BLaER1 treated with 17β-estradiol and CSF1 and Interleukin-3, amounts not matched to agents 10 nM and 100 nM (cell line): ENCODE measurements around the gene MAOB.

Experiments used
- H3K27ac ChIP-seq, 11 experiments: shearing (Covaris generic); formaldehyde crosslinking; 2 replicates each; pipeline ENCODE4 v1.8.1; 2022
- H3K27me3 ChIP-seq, 11 experiments: shearing (Covaris generic); formaldehyde crosslinking; 2 replicates each; pipeline ENCODE4 v1.8.1; 2022
- H3K36me3 ChIP-seq, 11 experiments: shearing (Covaris generic); formaldehyde crosslinking; 2 replicates each; pipeline ENCODE4 v1.8.1; 2022
- H3K4me1 ChIP-seq, 10 experiments: shearing (Covaris generic); formaldehyde crosslinking; 2 replicates each; pipeline ENCODE4 v1.8.1; 2022
- H3K4me2 ChIP-seq, 11 experiments: shearing (Covaris generic); formaldehyde crosslinking; 2 replicates each; pipeline ENCODE4 v1.8.1; 2022
- H3K4me3 ChIP-seq, 10 experiments: shearing (Covaris generic); formaldehyde crosslinking; 2 replicates each; pipeline ENCODE4 v1.8.1; 2022
- H3K9ac ChIP-seq, 11 experiments: shearing (Covaris generic); formaldehyde crosslinking; 2 replicates each; pipeline ENCODE4 v1.8.1; 2022
- H3K9me3 ChIP-seq, 11 experiments: shearing (Covaris generic); formaldehyde crosslinking; replicated peaks in 1 of 11; 2 replicates each; pipeline ENCODE4 v1.8.1; 2022
- H4K20me1 ChIP-seq, 11 experiments: shearing (Covaris generic); formaldehyde crosslinking; 2 replicates each; pipeline ENCODE4 v1.8.1; 2022
- Cebpa-rat ChIP-seq, 11 experiments: shearing (Covaris generic); IDR thresholded peaks; 2 replicates each; pipeline ENCODE4 v1.8.1; 2022

The MAOB gene

DNA sequence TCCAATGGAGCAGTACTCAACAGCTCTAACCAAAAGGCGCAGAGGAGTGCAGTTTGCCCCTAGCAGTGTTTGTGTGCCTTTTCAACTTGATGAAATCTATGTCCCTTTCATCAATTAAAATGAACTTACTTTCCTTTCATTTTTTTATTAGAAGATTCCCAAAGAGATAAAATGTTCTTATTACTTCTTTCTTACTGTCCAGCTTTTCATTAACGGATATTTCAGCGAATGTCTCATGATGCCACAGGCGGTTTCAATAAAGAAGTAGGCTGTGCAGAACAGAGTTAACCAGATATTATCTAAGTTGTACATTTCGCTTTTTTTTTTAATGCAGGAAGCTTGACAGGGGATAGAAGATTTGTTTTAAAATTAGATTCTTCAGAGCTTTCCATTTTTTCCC, 3.4 kb upstream of the MAOB start:
- no peaks in the 10 kb centered on the region for H4K20me1 ChIP-seq
- no peak for TF ChIP-seq Cebpa-rat (IDR thresholded peaks at IDR 0.05)
- no peaks in the 10 kb centered on the region for H3K27me3 ChIP-seq
- no peak overlapping the region for H3K27ac ChIP-seq
- no peak overlapping the region for H3K9ac ChIP-seq
- peaks cover 15 to 26% (median 20%) of the 10 kb centered on the region in 11 experiments; a peak in 21 of 22 replicates for H3K9me3 ChIP-seq
- H3K4me1 ChIP-seq, result no peaks in the 10 kb centered on the region
- H3K36me3 ChIP-seq, result no peaks in the 10 kb centered on the region
- H3K4me3 ChIP-seq, result no peak overlapping the region
- no peak overlapping the region for H3K4me2 ChIP-seq

DNA sequence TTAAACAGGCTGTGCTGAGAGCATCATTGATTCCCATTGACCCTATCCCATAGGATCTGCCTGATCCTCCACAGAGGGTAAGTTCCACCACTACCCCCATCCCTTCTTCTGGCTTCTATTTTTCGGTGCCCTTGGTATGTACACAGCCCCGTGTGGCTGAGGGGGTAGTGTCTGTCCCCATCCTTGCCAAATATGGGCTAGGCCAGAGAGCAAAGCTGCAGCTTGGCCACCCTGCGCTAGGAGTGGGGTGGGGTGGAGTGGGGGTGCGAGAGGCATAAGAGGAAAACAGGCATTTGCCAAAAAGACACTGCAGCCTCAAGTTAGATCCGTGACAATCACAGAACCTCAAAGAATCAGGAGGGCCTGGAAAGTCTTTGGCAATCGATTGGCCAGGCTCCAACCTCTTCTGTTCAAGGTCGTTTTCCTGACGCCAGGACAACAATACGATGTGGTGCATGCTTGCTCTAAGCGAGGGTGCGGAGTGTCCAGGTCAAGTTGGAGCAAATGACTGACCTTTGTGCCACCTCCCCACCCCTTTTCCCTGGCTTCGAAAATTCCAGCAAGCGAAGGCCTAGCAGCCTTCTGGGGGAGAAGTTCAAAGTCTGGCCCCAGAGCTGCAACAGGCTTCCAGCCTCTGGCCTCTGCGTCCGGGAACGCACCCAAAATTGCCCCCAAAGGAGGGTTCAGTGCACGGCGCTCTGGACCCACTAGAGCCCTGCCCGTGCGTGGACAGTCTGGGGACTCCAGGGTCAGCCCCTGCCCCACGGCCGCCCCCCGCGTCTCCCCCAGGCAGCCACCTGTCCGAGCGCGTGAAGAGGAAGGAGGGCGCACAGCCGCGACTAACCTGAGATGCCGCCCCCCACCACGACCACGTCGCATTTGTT, 598 bp downstream of the MAOB start:
- no peak for TF ChIP-seq Cebpa-rat (IDR thresholded peaks at IDR 0.05)
- H3K27me3 ChIP-seq, result no peaks in the 10 kb centered on the region
- H3K36me3 ChIP-seq, result no peaks in the 10 kb centered on the region
- no peaks in the 10 kb centered on the region for H4K20me1 ChIP-seq
- peaks cover 0 to 6% (median 4%) of the 10 kb centered on the region in 10 experiments; a peak in 8 of 20 replicates for H3K4me1 ChIP-seq
- no peak overlapping the region for H3K4me3 ChIP-seq
- no peak overlapping the region for H3K9ac ChIP-seq
- H3K9me3 ChIP-seq, result peaks cover 0 to 11% (median 0%) of the 10 kb centered on the region in 11 experiments; a peak in 5 of 22 replicates
- H3K27ac ChIP-seq, result no peak overlapping the region
- H3K4me2 ChIP-seq, result no peak overlapping the region

DNA sequence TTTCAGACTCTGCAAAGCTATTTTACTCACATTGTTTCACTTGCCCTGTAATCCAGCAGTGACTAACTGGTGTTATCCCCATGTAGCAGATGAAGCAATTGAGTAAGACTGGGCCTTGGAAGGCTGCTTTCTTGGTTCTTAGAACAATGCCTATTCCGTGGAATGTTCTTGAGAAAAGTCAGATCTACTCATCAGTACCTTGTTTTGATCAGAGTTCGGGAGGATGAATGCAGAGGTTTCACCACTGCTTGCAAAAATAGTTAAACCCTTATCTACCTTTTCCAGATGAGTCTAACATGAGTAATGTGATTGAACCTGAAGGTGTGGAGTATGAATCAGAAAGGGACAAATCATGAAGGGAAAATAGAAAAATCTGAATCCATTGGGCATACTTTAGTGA, 1.8 kb downstream of the MAOB start:
- no peaks in the 10 kb centered on the region for H3K36me3 ChIP-seq
- no peak for TF ChIP-seq Cebpa-rat (IDR thresholded peaks at IDR 0.05)

DNA sequence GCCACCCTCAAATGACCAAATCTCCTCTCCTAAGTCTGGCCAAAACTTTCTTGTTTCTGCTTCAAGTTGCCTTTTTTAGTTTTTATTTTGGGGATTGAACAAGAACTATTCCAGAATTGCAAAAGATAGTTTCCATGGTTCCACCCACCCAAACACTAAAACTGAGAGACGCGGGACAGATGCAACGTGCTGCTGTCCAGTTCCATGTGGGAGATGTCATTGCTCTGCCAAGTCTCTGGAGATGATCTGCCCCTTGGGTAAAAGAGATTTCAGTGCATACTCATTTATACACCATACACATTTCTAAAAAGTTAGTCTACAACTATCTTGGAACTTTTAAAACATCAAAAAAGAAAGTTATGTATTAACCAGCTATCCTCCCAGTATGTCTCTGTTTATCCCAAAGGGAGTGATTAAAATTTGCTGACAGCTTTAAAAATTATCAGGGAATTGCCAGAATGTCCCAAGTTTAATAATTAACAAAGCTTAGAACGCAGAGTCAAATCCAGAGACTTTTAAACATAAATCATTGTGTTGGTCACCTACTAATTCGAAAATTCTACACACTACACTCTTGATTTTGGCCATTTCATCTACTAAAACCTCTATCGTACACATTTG, 3.2 kb downstream of the MAOB start:
- H3K4me2 ChIP-seq, result no peak overlapping the region
- no peak overlapping the region for H3K4me3 ChIP-seq
- TF ChIP-seq Cebpa-rat (IDR thresholded peaks at IDR 0.05), result no peak
- H3K4me1 ChIP-seq, result peaks cover 0 to 10% (median 5%) of the 10 kb centered on the region in 10 experiments; a peak in 9 of 20 replicates
- no peaks in the 10 kb centered on the region for H3K27me3 ChIP-seq
- no peaks in the 10 kb centered on the region for H3K36me3 ChIP-seq
- H4K20me1 ChIP-seq, result no peaks in the 10 kb centered on the region
- H3K27ac ChIP-seq, result no peak overlapping the region
- H3K9ac ChIP-seq, result no peak overlapping the region
- peaks cover 0 to 11% (median 0%) of the 10 kb centered on the region in 11 experiments; a peak in 5 of 22 replicates for H3K9me3 ChIP-seq

More for the DNA sequence above, 1.8 kb downstream of the MAOB start:
- Histone ChIP-seq H3K27me3 (no peaks in the 10 kb centered on the region), H3K27ac (no peak overlapping the region), H3K4me1 (peaks cover 0 to 10% (median 5%) of the 10 kb centered on the region in 10 experiments; a peak in 9 of 20 replicates), H3K4me3 (no peak overlapping the region), H4K20me1 (no peaks in the 10 kb centered on the region), H3K9ac (no peak overlapping the region), H3K9me3 (peaks cover 0 to 11% (median 0%) of the 10 kb centered on the region in 11 experiments; a peak in 5 of 22 replicates), H3K4me2 (no peak overlapping the region)

DNA sequence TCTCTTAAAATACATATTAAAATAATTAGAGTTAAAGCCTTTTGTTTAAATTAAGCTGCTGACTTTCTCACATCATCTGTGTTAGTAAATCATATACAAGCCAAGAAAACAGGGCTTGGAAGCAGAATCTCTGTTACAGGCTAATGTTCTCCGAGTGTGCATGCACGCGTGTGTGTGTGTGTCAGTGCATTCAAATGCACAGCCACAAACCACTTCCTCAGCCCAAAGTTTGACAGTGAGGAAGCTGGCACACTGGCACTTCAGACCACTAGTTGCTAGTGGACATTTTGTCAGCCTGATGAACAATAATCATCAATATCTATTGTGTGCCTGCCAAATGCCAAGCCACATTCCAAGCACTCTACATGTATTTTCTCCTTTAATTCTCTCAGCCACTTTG, 5.6 kb downstream of the MAOB start:
- TF ChIP-seq Cebpa-rat (IDR thresholded peaks at IDR 0.05), result no peak
- Histone ChIP-seq H3K4me2 (peak overlapping the region in 8 of 11 experiments; percentile 2 to 36 (median 24); a peak in 10 of 22 replicates), H3K27me3 (no peaks in the 10 kb centered on the region), H3K4me1 (peaks cover 0 to 10% (median 5%) of the 10 kb centered on the region in 10 experiments; a peak in 9 of 20 replicates), H3K27ac (no peak overlapping the region), H3K4me3 (no peak overlapping the region), H3K36me3 (no peaks in the 10 kb centered on the region), H4K20me1 (no peaks in the 10 kb centered on the region), H3K9ac (no peak overlapping the region), H3K9me3 (peaks cover 0 to 11% (median under 1%) of the 10 kb centered on the region in 11 experiments; a peak in 5 of 22 replicates)

DNA sequence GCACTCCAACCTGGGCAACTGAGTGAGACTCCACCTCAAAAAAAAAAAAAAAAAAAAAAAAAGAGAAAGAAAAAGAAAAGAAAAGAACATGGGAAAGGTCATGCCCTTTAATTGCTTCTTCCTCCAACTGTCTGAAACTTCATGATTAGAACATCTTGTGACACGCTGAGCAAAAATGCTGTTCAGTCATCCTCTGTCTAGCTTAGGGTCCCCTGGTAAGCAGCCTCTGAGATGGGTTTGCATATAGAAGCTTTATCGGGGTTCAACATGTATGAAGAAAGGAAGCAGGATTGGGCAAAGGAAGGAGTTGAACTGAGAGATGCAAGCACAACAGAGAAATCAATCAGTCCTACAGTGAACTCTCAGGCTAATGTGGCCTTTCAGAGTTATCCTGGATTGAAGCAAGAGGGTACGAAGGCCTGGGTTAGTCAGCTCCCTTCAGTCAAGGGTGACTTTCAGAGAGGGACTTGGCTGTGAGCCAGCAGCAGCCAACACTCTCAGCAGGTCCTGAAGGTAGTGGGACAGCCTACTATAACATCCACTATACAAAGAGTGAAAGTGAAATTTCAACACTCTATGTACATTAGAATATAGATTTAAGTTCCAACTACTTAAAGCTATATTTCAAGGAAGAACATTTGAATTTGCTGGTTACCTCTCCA, 11.4 kb downstream of the MAOB start:
- no peak overlapping the region for H3K27ac ChIP-seq
- H4K20me1 ChIP-seq, result no peaks in the 10 kb centered on the region
- no peaks in the 10 kb centered on the region for H3K4me1 ChIP-seq
- H3K9ac ChIP-seq, result no peak overlapping the region
- H3K4me2 ChIP-seq, result no peak overlapping the region
- TF ChIP-seq Cebpa-rat (IDR thresholded peaks at IDR 0.05), result no peak
- H3K4me3 ChIP-seq, result no peak overlapping the region
- H3K9me3 ChIP-seq, result peaks cover 0 to 11% (median 0%) of the 10 kb centered on the region in 11 experiments; a peak in 2 of 22 replicates
- no peaks in the 10 kb centered on the region for H3K27me3 ChIP-seq
- no peaks in the 10 kb centered on the region for H3K36me3 ChIP-seq

DNA sequence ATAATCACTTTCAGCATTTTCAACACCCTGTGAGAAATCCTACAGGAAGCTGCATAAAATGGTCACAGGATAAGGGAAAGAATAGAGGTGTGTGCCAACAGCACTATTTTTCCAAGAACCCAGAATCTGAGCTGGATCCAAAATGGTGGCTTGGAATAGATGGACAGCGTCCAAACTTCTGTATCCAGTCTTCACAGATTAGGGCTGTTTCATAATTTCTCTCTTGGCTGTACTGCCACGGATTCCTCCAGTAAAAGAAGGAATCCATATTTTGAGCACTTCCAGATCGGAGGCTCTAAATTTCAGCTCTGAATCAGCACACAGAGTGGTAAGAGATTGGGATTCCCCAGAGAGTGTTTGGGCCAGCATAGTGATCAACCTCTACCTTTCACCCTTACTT, 12.2 kb downstream of the MAOB start:
- Histone ChIP-seq H4K20me1 (no peaks in the 10 kb centered on the region), H3K4me3 (no peak overlapping the region), H3K9ac (no peak overlapping the region), H3K36me3 (no peaks in the 10 kb centered on the region), H3K27ac (no peak overlapping the region), H3K4me2 (no peak overlapping the region), H3K9me3 (peaks cover 0 to 11% (median 0%) of the 10 kb centered on the region in 11 experiments; a peak in 2 of 22 replicates), H3K27me3 (no peaks in the 10 kb centered on the region), H3K4me1 (no peaks in the 10 kb centered on the region)
- no peak for TF ChIP-seq Cebpa-rat (IDR thresholded peaks at IDR 0.05)

DNA sequence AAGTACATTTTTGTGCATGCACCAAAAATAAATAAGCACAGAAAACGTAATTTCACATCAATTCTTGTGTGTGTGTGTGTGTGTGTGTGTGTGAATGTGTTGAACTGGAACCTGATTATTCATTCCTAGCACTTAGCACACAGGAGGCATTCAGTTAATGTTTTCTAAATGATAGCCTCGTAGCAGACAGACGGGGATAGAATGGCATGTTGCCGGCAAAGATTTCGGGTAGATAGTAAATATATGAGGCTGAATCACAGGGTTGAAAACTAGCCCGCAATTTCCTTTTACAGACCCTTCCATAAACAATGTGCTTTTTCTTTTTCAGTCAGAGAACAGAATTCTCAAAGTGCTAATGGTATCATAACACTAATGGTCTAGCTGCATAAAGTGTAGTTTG, 13.5 kb downstream of the MAOB start:
- TF ChIP-seq Cebpa-rat (IDR thresholded peaks at IDR 0.05), result no peak

DNA sequence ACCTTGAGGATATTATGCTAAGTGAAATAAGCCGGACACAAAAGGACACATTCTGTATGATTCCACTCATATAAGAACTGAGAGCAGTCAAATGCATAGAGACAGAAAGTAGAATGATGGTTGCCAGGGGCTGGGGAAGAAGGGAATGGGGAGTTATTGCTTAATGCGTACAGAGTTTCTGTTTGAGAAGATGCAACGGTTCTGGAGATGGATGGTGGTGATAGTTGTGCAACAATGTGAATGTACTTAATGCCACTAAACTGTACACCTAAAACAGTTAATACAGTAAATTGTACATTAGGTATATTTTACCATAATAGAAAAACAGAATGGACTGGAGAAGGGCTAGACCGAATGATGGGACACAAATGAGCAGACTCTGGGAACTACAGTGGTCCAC, 15.8 kb downstream of the MAOB start:
- Histone ChIP-seq H3K27ac (no peak overlapping the region), H3K4me3 (no peak overlapping the region), H3K4me2 (no peak overlapping the region), H3K4me1 (no peaks in the 10 kb centered on the region), H3K9me3 (no peaks in the 10 kb centered on the region), H3K27me3 (no peaks in the 10 kb centered on the region), H3K9ac (no peak overlapping the region), H3K36me3 (no peaks in the 10 kb centered on the region), H4K20me1 (no peaks in the 10 kb centered on the region)
- TF ChIP-seq Cebpa-rat (IDR thresholded peaks at IDR 0.05), result no peak

More for the DNA sequence above, 13.5 kb downstream of the MAOB start:
- Histone ChIP-seq H3K27me3 (no peaks in the 10 kb centered on the region), H4K20me1 (no peaks in the 10 kb centered on the region), H3K9me3 (peaks cover 0 to 11% (median 0%) of the 10 kb centered on the region in 11 experiments; a peak in 2 of 22 replicates), H3K4me2 (no peak overlapping the region), H3K4me3 (no peak overlapping the region), H3K9ac (no peak overlapping the region), H3K36me3 (no peaks in the 10 kb centered on the region), H3K4me1 (no peaks in the 10 kb centered on the region), H3K27ac (no peak overlapping the region)
